K562 (cell line): Measurements from ENCODE around the gene WNT7A. TPM values are rescaled to one million over a fixed set of nuclear protein-coding genes. Genes with fewer than 3 reads are reported as not detected.
A peak's percentile ranks its signal among the peaks of the same experiment; 100 is the strongest.

ENCODE experiments used
- ATAC-seq: fragments of 200-7000 bp; cut with Tn5 transposase; 3 replicates; pipeline ENCODE4 v1.9.1; 2020; ENCODE audit warnings: moderate library complexity
- BruUV-seq: library from RNA; stranded (reverse); fragments of 400-500 nt; replicated peaks from 2 replicates; lab custom pipeline; 2021; lab: Mats Ljungman, UMichigan
- CTCF ChIA-PET: fragments of 300-600 bp; formaldehyde crosslinking; extraction: SDS; loops from one replicate; lab custom pipeline; 2021; ENCODE audit warnings: low intra/inter-chr PET ratio; lab: Yijun Ruan, JAX
- POLR2A ChIA-PET: fragments of 300-600, 350-650 bp; sonication (Branson Sonifier 250); formaldehyde crosslinking; extraction: SDS; loops from one replicate; lab custom pipeline; 2021; ENCODE audit warnings: antibody characterized with exemption, inconsistent platforms; lab: Yijun Ruan, JAX
- DNase-seq, 4 experiments: peaks; one replicate each; pipeline versions ENCODE4 v3.0.0 to v3.0.0-alpha.2; 2011 to 2018; ENCODE audit warnings: low spot score in 3 of 4, mixed read lengths in 3 of 4; ENCODE audit errors: extremely low read depth in 1 of 4
- FAIRE-seq: peaks from 2 replicates; lab custom pipeline; 2011; peaks lifted over from hg19 to GRCh38; lab: Jason Lieb, UNC
- H2AFZ ChIP-seq: 2 replicates; pipeline ENCODE4 v1.6.0; 2011; ENCODE audit warnings: low read depth, low read length, control low read depth, inconsistent platforms
- H3K27ac ChIP-seq: fragments of 200-600 bp; 3 replicates; pipeline ENCODE4 v1.8.0; 2011; ENCODE audit warnings: low read depth, mild to moderate bottlenecking, control low read depth, inconsistent platforms, low read length, moderate library complexity, mixed read lengths; ENCODE audit errors: extremely low read depth
- H3K27me3 ChIP-seq, 2 experiments: fragments of 300-600 bp in 1 of 2; 2 replicates in 1 of 2; 3 replicates in 1 of 2; pipeline versions ENCODE4 v1.6.0 to v1.8.0; 2011; ENCODE audit warnings: inconsistent platforms in 2 of 2, low read length in 2 of 2, mild to moderate bottlenecking in 1 of 2, mixed read lengths in 1 of 2, moderate library complexity in 1 of 2; ENCODE audit not compliant: control insufficient read depth in 2 of 2, insufficient read depth in 2 of 2
- H3K36me3 ChIP-seq: fragments of 300-600 bp; 3 replicates; pipeline ENCODE4 v1.8.0; 2011; ENCODE audit warnings: mild to moderate bottlenecking, low read length, inconsistent platforms; ENCODE audit not compliant: control insufficient read depth, insufficient read depth
- H3K4me1 ChIP-seq, 2 experiments: fragments of 200-600 bp in 1 of 2; replicated peaks in 1 of 2; 2 replicates in 1 of 2; 3 replicates in 1 of 2; pipeline versions ENCODE4 v1.5.1 to v1.8.0; 2011; ENCODE audit warnings: inconsistent platforms in 2 of 2, low read length in 2 of 2, mild to moderate bottlenecking in 1 of 2, mixed read lengths in 1 of 2, moderate library complexity in 1 of 2; ENCODE audit not compliant: control insufficient read depth in 2 of 2, insufficient read depth in 2 of 2
- H3K4me2 ChIP-seq: 2 replicates; pipeline ENCODE4 v1.6.1; 2011; ENCODE audit warnings: low read length, control low read depth, inconsistent platforms, mixed read lengths; ENCODE audit not compliant: insufficient read depth
- H3K4me3 ChIP-seq: fragments of 200-600 bp; sonication (generic), shearing (Covaris generic); 2 replicates; pipeline ENCODE4 v1.5.1; 2016; ENCODE audit warnings: control low read depth, inconsistent platforms
- H3K79me2 ChIP-seq: fragments of 200-600 bp; 3 replicates; pipeline ENCODE4 v1.8.0; 2011; ENCODE audit warnings: low read length, inconsistent platforms; ENCODE audit not compliant: control insufficient read depth, insufficient read depth
- H3K9ac ChIP-seq, 2 experiments: 2 replicates each; pipeline versions ENCODE4 v1.6.0 to v1.6.1; 2011; ENCODE audit warnings: low read depth in 2 of 2, low read length in 2 of 2, control low read depth in 1 of 2, inconsistent platforms in 1 of 2, mild to moderate bottlenecking in 1 of 2, mixed read lengths in 1 of 2; ENCODE audit not compliant: insufficient read depth in 1 of 2
- H3K9me1 ChIP-seq: one replicate; pipeline ENCODE4 v1.6.0; 2011; ENCODE audit warnings: inconsistent platforms, mild to moderate bottlenecking, low read length, moderate library complexity; ENCODE audit not compliant: control insufficient read depth, insufficient read depth
- H3K9me3 ChIP-seq: replicated peaks from 2 replicates; pipeline ENCODE4 v1.5.1; 2011; ENCODE audit warnings: low read depth, low read length, inconsistent platforms; ENCODE audit not compliant: control insufficient read depth, insufficient read depth
- H4K20me1 ChIP-seq: replicated peaks from 2 replicates; pipeline ENCODE4 v1.6.1; 2011; ENCODE audit warnings: low read length, inconsistent platforms, mixed read lengths; ENCODE audit not compliant: control insufficient read depth, insufficient read depth
- CHD2 ChIP-seq: IDR thresholded peaks from 2 replicates; pipeline ENCODE4 v1.6.1; 2011; ENCODE audit warnings: low read depth, low read length
- CSDE1 ChIP-seq, 2 experiments: fragments of 450-650 bp; IDR thresholded peaks; 2 replicates each; pipeline ENCODE4 v1.6.1; 2016; ENCODE audit warnings: mild to moderate bottlenecking in 1 of 2
- NFIC ChIP-seq: fragments of 450-650 bp; IDR thresholded peaks from 2 replicates; pipeline ENCODE4 v1.6.1; 2017; ENCODE audit warnings: mild to moderate bottlenecking, inconsistent platforms
- ZNF217 ChIP-seq: sonication (generic); formaldehyde crosslinking; IDR thresholded peaks from 2 replicates; pipeline ENCODE4 v1.8.0; 2022; ENCODE audit warnings: mild to moderate bottlenecking, missing genetic modification reagents
- ZNF408 ChIP-seq: fragments of 250-450 bp; sonication (Bioruptor Pico); IDR thresholded peaks from 2 replicates; pipeline ENCODE4 v1.4.0; 2020; ENCODE audit warnings: low read depth, mild to moderate bottlenecking, moderate library complexity
- WGBS: fragments of 100-300 bp; shearing (Covaris generic); methylation state at CpG from one replicate; pipeline ENCODE4 v1.1.6; 2016; ENCODE audit warnings: low coverage, mixed read lengths; ENCODE audit not compliant: insufficient coverage; ENCODE audit errors: missing lambda C conversion rate; 5-methylcytosine and 5-hydroxymethylcytosine counted together
- in situ Hi-C: fragments of 300-500 bp; cut with MboI; formaldehyde crosslinking; loops from 4 replicates; pipeline ENCODE4 v1.15.0; 2018; ENCODE audit warnings: inconsistent platforms, mixed read lengths
- intact Hi-C: fragments of 100-400 bp; cut with micrococcal nuclease; formaldehyde crosslinking; loops from 2 replicates; pipeline ENCODE4 v1.14.2; 2022
- polyA plus RNA-seq, 8 experiments: library from polyadenylated mRNA; depleted of rRNA in 4 of 8; stranded (reverse) in 5 of 8; unstranded in 3 of 8; fragments of >200 nt; fragmentation: Nextera tagmentation in 2 of 8; fragmentation: Illumina TruSeq in 1 of 8; extraction: Ambion mirVana in 2 of 8; extraction: Trizol in 1 of 8; gene quantifications; 2 replicates each; pipeline versions ENCODE4 v1.2.1 to v1.2.3, GENCODE V29; 2011 to 2014; ENCODE audit warnings: inconsistent platforms in 1 of 8, missing spikeins in 1 of 8
- total RNA-seq, 7 experiments: library from RNA; depleted of rRNA in 6 of 7; stranded (reverse); fragments of >200 nt in 6 of 7; fragmentation: Illumina TruSeq in 2 of 7; extraction: Trizol in 2 of 7; gene quantifications; 2 replicates each; pipeline versions ENCODE4 v1.2.1 to v1.2.3, GENCODE V29; 2011 to 2021; ENCODE audit warnings: low replicate concordance in 1 of 7
- TF ChIP-seq, protein P1 (sequence below): fragments of 450-650 bp; formaldehyde crosslinking; IDR thresholded peaks from 2 replicates; pipeline ENCODE4 v1.4.0; 2022; ENCODE audit warnings: mild to moderate bottlenecking, moderate library complexity
- TF ChIP-seq, protein P2 (sequence below), 2 experiments: IDR thresholded peaks in 1 of 2; conservative IDR thresholded peaks in 1 of 2; 2 replicates each; pipeline ENCODE4 v1.6.1; 2016; ENCODE audit warnings: low read depth in 2 of 2, mild to moderate bottlenecking in 1 of 2, missing compliant biosample characterization in 1 of 2, missing genetic modification characterization in 1 of 2, moderate library complexity in 1 of 2

Gene WNT7A
- total and polyA plus RNA-seq, 9 of the 15 experiments (the other 6 are each of a cell fraction or from before 2014, with no cell fraction given), result 0.03 TPM; not detected in 8

DNA sequence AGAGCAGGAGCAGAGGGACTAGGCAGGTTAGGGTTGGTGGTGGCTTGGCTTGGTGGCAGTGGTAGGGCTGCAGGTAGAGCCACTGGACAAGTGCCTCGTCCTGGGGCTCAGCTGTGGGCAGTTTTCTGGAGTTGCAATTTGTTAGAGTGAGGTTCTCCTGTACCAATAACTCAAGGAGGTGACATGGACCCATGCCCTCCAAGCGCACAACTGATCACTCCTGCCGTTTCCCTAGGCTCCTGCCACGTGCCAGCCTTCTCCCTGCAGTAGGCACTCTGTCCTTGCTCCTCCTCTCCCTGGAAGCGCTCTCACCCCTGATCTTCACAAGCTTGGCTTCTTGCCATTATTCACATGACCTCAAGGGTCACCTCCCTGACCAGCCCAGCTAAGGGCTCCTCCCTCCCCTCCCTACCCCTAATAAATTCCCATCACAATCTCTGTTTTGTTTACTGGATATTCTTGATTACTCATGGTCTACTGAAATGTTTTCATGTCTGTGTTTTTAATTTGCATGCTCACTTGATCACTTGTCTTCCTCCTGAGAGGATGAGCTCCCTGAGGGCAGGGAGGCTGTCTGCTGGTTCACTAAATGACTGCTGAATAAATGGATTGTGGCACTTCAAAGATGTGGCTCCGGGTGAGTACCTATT, 3.3 kb downstream of the WNT7A start:
- ATAC-seq, result no peak
- intact Hi-C loops, result loop anchor here (10.0 kb wide), 1 partner anchor 102 kb away; no protein-coding TSS in a partner anchor
- Histone ChIP-seq H3K9ac (peak overlapping the region in 1 of 2 experiments; percentile 51; a peak in 1 of 4 replicates), H3K4me1 (peaks cover 0 to 32% of the 10 kb centered on the region in 2 experiments; a peak in 2 of 5 replicates), H3K4me2 (no peak overlapping the region), H3K27me3 (peaks cover 39 to 78% of the 10 kb centered on the region in 2 experiments; a peak in 4 of 5 replicates), H4K20me1 (peaks cover 10% of the 10 kb centered on the region; the same call in 1 of the 2 replicates), H3K36me3 (no peaks in the 10 kb centered on the region), H3K79me2 (no peaks in the 10 kb centered on the region), H2AFZ (no peak overlapping the region), H3K9me1 (peaks cover 4% of the 10 kb centered on the region), H3K4me3 (no peak overlapping the region), H3K27ac (no peak overlapping the region), H3K9me3 (no peaks in the 10 kb centered on the region)
- 2% methylated on average over 6 of the region's 6 CpGs for WGBS
- DNase-seq, result peak in 2 of 4 experiments; percentile 24 to 38
- ChIA-PET CTCF (no interaction called here), POLR2A (interaction anchor here (0.6 to 0.8 kb wide), 4 partner anchors 37 to 330 kb away, joined by 3 to 5 read pairs (median 4); no protein-coding TSS in a partner anchor)
- in situ Hi-C loops, result no loop called here
- TF ChIP-seq NFIC (peak; percentile 69), CSDE1 (IDR thresholded peaks at IDR 0.05) (no peak)
- FAIRE-seq, result no peak
- no TSS peak for BruUV-seq

DNA sequence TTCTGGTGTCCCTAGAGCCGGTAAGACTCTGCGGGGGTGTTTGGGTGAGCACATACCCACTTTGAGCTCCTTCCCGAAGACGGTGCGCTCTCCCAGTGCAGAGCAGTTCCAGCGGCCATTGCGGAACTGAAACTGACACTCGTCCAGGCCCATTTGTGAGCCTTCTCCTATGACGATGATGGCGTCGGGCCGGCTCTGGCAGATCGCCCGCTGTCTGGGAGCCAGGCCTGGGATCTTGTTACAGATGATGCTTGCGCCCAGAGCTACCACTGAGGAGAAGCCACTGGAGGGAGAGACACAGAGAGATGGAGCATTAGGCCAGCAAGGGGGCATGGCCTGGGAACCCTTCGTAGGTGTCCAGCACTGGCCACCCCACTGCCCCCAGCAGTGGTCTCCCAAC, 5.0 kb downstream of the WNT7A start:
- DNase-seq (no peak), FAIRE-seq (no peak), ATAC-seq (no peak)
- TF ChIP-seq, protein P1, sequence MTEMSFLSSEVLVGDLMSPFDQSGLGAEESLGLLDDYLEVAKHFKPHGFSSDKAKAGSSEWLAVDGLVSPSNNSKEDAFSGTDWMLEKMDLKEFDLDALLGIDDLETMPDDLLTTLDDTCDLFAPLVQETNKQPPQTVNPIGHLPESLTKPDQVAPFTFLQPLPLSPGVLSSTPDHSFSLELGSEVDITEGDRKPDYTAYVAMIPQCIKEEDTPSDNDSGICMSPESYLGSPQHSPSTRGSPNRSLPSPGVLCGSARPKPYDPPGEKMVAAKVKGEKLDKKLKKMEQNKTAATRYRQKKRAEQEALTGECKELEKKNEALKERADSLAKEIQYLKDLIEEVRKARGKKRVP (CRISPR knock-in tag), result no peak
- TF ChIP-seq CHD2 (no peak), ZNF217 (CRISPR knock-in tag) (no peak), ZNF408 (CRISPR knock-in tag) (no peak)
- TF ChIP-seq, protein P2, sequence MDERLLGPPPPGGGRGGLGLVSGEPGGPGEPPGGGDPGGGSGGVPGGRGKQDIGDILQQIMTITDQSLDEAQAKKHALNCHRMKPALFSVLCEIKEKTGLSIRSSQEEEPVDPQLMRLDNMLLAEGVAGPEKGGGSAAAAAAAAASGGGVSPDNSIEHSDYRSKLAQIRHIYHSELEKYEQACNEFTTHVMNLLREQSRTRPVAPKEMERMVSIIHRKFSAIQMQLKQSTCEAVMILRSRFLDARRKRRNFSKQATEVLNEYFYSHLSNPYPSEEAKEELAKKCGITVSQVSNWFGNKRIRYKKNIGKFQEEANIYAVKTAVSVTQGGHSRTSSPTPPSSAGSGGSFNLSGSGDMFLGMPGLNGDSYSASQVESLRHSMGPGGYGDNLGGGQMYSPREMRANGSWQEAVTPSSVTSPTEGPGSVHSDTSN (CRISPR knock-in tag; IDR thresholded peaks at IDR 0.05; ENCODE audit: low read depth), result no peak
- TF ChIP-seq, protein P2 (tag; conservative IDR thresholded peaks at IDR 0.05; ENCODE audit: low read depth), result no peak
- no peak overlapping the region for H3K4me2 ChIP-seq
- no peaks in the 10 kb centered on the region for H3K36me3 ChIP-seq
- H3K4me1 ChIP-seq, result peaks cover 0 to 22% of the 10 kb centered on the region in 2 experiments; a peak in 2 of 5 replicates
- H3K4me3 ChIP-seq, result no peak overlapping the region
- H3K79me2 ChIP-seq, result no peaks in the 10 kb centered on the region
- ChIA-PET POLR2A (no interaction called here), CTCF (no interaction called here)
- peaks cover 3% of the 10 kb centered on the region; the same call in 1 of the 2 replicates for H4K20me1 ChIP-seq
- WGBS, result 2% methylated on average over 16 of the region's 16 CpGs
- no peak overlapping the region for H3K27ac ChIP-seq
- no peak overlapping the region for H3K9ac ChIP-seq
- H3K9me1 ChIP-seq, result no peaks in the 10 kb centered on the region
- no peak overlapping the region for H2AFZ ChIP-seq
- intact Hi-C loops, result loop anchor here (10.0 kb wide), 1 partner anchor 100 kb away; no protein-coding TSS in a partner anchor
- H3K9me3 ChIP-seq, result 0 out of 2 replicates have a peak, but pooled peaks cover 2% of the 10 kb centered on the region
- peaks cover 28 to 63% of the 10 kb centered on the region in 2 experiments; a peak in 4 of 5 replicates for H3K27me3 ChIP-seq
- no TSS peak for BruUV-seq
- in situ Hi-C loops, result no loop called here
